Ovary (tissue), 9 donors: ENCODE measurements around the gene ANK3. TPM values are rescaled to one million over a fixed set of nuclear protein-coding genes. Genes with fewer than 3 reads are reported as not detected.

Experiments used
- DNase-seq, 5 donors: peaks; one replicate each; pipeline ENCODE4 v3.0.0-alpha.2; 2019 to 2020
- H3K27ac ChIP-seq, 2 donors: fragments of 200-600 bp; one replicate each; pipeline versions ENCODE4 v1.5.1 to v1.8.0; 2019 to 2022
- H3K27me3 ChIP-seq: fragments of 200-600 bp; one replicate; pipeline ENCODE4 v1.8.0; 2022
- H3K36me3 ChIP-seq: fragments of 200-600 bp; sonication (generic); one replicate; pipeline ENCODE4 v1.5.1; 2019
- H3K4me1 ChIP-seq: one replicate; pipeline ENCODE4 v1.8.1; 2013; ENCODE audit warnings: mild to moderate bottlenecking, moderate library complexity; ENCODE audit not compliant: insufficient read depth
- H3K4me3 ChIP-seq: fragments of 200-600 bp; sonication (generic); one replicate; pipeline ENCODE4 v1.5.1; 2017
- H3K9me3 ChIP-seq, 2 donors: fragments of 200-600 bp in 1 of 2; sonication (generic) in 1 of 2; one replicate each; pipeline versions ENCODE4 v1.5.1 to v1.8.1; 2013 to 2019; ENCODE audit warnings: mild to moderate bottlenecking in 1 of 2, moderate library complexity in 1 of 2
- EP300 ChIP-seq: sonication (generic); formaldehyde crosslinking; IDR thresholded peaks from one replicate; pipeline ENCODE4 v1.6.1; 2017; ENCODE audit warnings: antibody characterized with exemption
- POLR2A ChIP-seq: fragments of 450-650 bp; IDR thresholded peaks from one replicate; pipeline ENCODE4 v1.6.1; 2017; ENCODE audit warnings: antibody characterized with exemption, mild to moderate bottlenecking, moderate library complexity
- WGBS, 3 donors: extraction: QIAGEN DNeasy Blood & Tissue Kit in 1 of 3; methylation state at CpG; one replicate each; pipeline versions ENCODE4 v1.1.5 to v1.1.7; 2013 to 2017; 5-methylcytosine and 5-hydroxymethylcytosine counted together
- intact Hi-C, 4 donors: fragments of 100-400 bp; cut with DNase I; formaldehyde crosslinking; loops; one replicate each; pipeline versions ENCODE4 v1.11.0 to v1.15.1; 2022 to 2023
- polyA plus RNA-seq, 2 donors: library from polyadenylated mRNA; stranded (reverse); fragments of 200-250 nt in 1 of 2; fragments of 350-450 nt in 1 of 2; fragmentation: Illumina TruSeq in 1 of 2; extraction: RNeasy Lipid Tissue Mini Kit (QIAGEN cat#74804) in 1 of 2; gene quantifications; one replicate each; pipeline ENCODE4 v1.2.3, GENCODE V29; 2013 to 2014
- total RNA-seq, 7 donors: library from RNA; depleted of rRNA in 2 of 7; stranded (reverse); fragments of >200 nt in 2 of 7; fragmentation: NEBNext Ultra II Directional in 3 of 7; extraction: Animal tissue kit (Norgen Biotek cat#: 25700) in 3 of 7; gene quantifications; one replicate each; pipeline versions ENCODE4 v1.1.0 to v1.2.4, GENCODE V29; 2016 to 2023
- TF ChIP-seq, protein P1 (sequence below), 3 donors: fragments of 450-650 bp in 2 of 3; fragments of 200-600 bp in 1 of 3; IDR thresholded peaks; one replicate each; pipeline versions ENCODE4 v1.5.1 to v1.8.0; 2016 to 2022; ENCODE audit warnings: antibody characterized with exemption in 3 of 3, mild to moderate bottlenecking in 1 of 3
- donor health status: DM: no; HTN: no; CAD: no; lungs with moderate emphysema.
- donor health status: DM: no; HTN: no; CAD: no.
- donor health status: Bipolar disorder and iron deficiency.
- donor health status: DM: yes; HTN: yes; CAD: no.
- donor health status: DM: no; HTN: no; CAD: no.
- donor health status: DM: yes; HTN: yes; CAD: no.

ANK3 gene
- total and polyA plus RNA-seq, 9 donors: 11.4 to 74.1 (median 28.3) TPM

- Histone ChIP-seq H3K36me3 (no peaks in the 10 kb centered on the region), H3K4me1 (no peaks in the 10 kb centered on the region), H3K9me3 (no peaks in the 10 kb centered on the region), H3K27ac (no peak overlapping the region), H3K4me3 (no peak overlapping the region), H3K27me3 (no peaks in the 10 kb centered on the region)
- no peak for TF ChIP-seq POLR2A
- TF ChIP-seq, protein P1, sequence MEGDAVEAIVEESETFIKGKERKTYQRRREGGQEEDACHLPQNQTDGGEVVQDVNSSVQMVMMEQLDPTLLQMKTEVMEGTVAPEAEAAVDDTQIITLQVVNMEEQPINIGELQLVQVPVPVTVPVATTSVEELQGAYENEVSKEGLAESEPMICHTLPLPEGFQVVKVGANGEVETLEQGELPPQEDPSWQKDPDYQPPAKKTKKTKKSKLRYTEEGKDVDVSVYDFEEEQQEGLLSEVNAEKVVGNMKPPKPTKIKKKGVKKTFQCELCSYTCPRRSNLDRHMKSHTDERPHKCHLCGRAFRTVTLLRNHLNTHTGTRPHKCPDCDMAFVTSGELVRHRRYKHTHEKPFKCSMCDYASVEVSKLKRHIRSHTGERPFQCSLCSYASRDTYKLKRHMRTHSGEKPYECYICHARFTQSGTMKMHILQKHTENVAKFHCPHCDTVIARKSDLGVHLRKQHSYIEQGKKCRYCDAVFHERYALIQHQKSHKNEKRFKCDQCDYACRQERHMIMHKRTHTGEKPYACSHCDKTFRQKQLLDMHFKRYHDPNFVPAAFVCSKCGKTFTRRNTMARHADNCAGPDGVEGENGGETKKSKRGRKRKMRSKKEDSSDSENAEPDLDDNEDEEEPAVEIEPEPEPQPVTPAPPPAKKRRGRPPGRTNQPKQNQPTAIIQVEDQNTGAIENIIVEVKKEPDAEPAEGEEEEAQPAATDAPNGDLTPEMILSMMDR (IDR thresholded peaks at IDR 0.05): no peak
- no peak for TF ChIP-seq EP300
- intact Hi-C loops: no loop called here
- 83 to 88% (median 88%) methylated on average over 8 of the region's 8 CpGs for WGBS, 3 donors
- DNase-seq: no peak
These were observed 165.5 kb downstream of the ANK3 start for GRCh38 chr10:60224066-60224705.

DNA sequence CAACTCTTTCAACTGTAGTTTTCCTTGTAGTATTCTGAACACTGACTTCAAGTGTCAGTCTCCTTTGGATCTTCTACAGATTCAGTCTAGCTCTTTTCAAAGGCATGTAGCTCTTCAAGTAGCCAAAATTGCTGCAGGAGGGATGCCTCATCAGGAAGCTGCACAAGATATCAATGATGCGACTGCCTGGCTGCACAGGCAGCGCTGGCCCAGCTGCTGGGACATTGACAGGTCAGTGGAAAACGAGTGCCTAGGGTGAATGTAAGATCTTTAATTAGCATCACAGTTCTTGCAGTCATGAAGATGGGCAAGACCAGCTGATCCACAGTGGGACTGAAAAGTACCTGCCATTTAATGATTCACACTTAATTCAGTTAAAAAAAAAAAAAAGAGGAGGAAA is 167.6 kb downstream of the ANK3 start:
- intact Hi-C loops: no loop called here
- no peaks in the 10 kb centered on the region for H3K36me3 ChIP-seq
- no peaks in the 10 kb centered on the region for H3K9me3 ChIP-seq
- no peak for DNase-seq
- H3K27ac ChIP-seq: no peak overlapping the region
- TF ChIP-seq EP300: no peak
- TF ChIP-seq POLR2A: no peak
- TF ChIP-seq, protein P1 (IDR thresholded peaks at IDR 0.05): no peak
- H3K4me3 ChIP-seq: no peak overlapping the region
- no peaks in the 10 kb centered on the region for H3K27me3 ChIP-seq
- 75 to 84% (median 78%) methylated on average over 3 of the region's 3 CpGs for WGBS, 3 donors
- no peaks in the 10 kb centered on the region for H3K4me1 ChIP-seq

DNA sequence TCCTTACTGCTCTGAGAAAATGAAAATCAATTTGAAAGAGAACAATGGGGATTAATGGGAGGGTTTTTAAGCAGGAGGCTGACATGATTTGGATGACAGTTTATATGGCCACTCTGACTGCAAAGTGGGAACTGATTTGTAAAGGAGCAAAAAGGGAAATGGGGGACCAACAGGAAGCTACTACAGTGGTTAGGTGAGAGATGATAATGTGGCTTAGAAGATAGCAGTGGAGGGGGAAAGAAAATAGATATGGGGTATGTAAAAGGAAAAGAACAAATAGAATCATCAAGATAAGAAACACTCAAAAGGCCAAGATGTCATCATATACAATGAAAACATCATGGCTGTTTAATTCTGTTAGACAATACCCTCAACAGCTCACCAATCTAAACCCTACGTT is 177.5 kb downstream of the ANK3 start:
- intact Hi-C loops: no loop called here
- WGBS, 3 donors: 91 to 95% (median 94%) methylated on average over 1 of the region's 1 CpG
- TF ChIP-seq EP300 (no peak), POLR2A (no peak)
- TF ChIP-seq, protein P1 (IDR thresholded peaks at IDR 0.05): no peak
- Histone ChIP-seq H3K4me1 (no peaks in the 10 kb centered on the region), H3K36me3 (no peaks in the 10 kb centered on the region), H3K27me3 (no peaks in the 10 kb centered on the region), H3K9me3 (no peaks in the 10 kb centered on the region), H3K27ac (no peak overlapping the region), H3K4me3 (no peak overlapping the region)
- DNase-seq: no peak

- no peak overlapping the region for H3K4me3 ChIP-seq
- 79 to 85% (median 81%) methylated on average over 7 of the region's 7 CpGs for WGBS, 3 donors
- DNase-seq: no peak
- no peaks in the 10 kb centered on the region for H3K9me3 ChIP-seq
- no peaks in the 10 kb centered on the region for H3K36me3 ChIP-seq
- no peaks in the 10 kb centered on the region for H3K4me1 ChIP-seq
- no peak overlapping the region for H3K27ac ChIP-seq
- intact Hi-C loops: loop anchor here in 3 of 4 donors (5.0 to 10.0 kb wide), 5 partner anchors 108 to 585 kb away; no protein-coding TSS in a partner anchor
- TF ChIP-seq EP300: no peak
- no peak for TF ChIP-seq POLR2A
- TF ChIP-seq, protein P1 (IDR thresholded peaks at IDR 0.05): no peak
- H3K27me3 ChIP-seq: no peaks in the 10 kb centered on the region
These were observed 179.7 kb downstream of the ANK3 start for GRCh38 chr10:60209874-60210570.
